ENCODE results near the gene PPP2R2C. TPM values are rescaled to one million over a fixed set of nuclear protein-coding genes. Genes with fewer than 3 reads are reported as not detected.

Gene PPP2R2C
- polyA plus RNA-seq, 1 donor from 2014 or later: 34.4 TPM

GRCh38 chr4:6403400-6403685 is 69.1 kb downstream of the PPP2R2C start:
- no peaks in the 10 kb centered on the region for H3K9me3 ChIP-seq (ENCODE audit: low read length)
- no peak overlapping the region for H3K4me3 ChIP-seq (ENCODE audit: low read length)
- H3K27me3 ChIP-seq (ENCODE audit: insufficient read depth, low read depth, low read length): no peaks in the 10 kb centered on the region
- H3K9me2 ChIP-seq (ENCODE audit: insufficient read depth, low read length): no peaks in the 10 kb centered on the region
- H2AFZ ChIP-seq (ENCODE audit: low read depth, low read length): no peak overlapping the region
- no peaks in the 10 kb centered on the region for H3F3A ChIP-seq (ENCODE audit: insufficient read depth, low read length, poor library complexity, severe bottlenecking)
- no peak overlapping the region for H3K4me2 ChIP-seq (ENCODE audit: low read length)
- no peak for TF ChIP-seq REST (IDR thresholded peaks at IDR 0.05; ENCODE audit: borderline replicate concordance)
- TF ChIP-seq RAD21 (conservative IDR thresholded peaks at IDR 0.05): no peak
- TF ChIP-seq TAF1 (IDR thresholded peaks at IDR 0.05; ENCODE audit: low read depth): no peak
- no peak for TF ChIP-seq POLR2AphosphoS5 (IDR thresholded peaks at IDR 0.05)
- no peak for TF ChIP-seq SMC3 (conservative IDR thresholded peaks at IDR 0.05; ENCODE audit: poor library complexity)
- no peak for TF ChIP-seq CTCF (IDR thresholded peaks at IDR 0.05; ENCODE audit: poor library complexity, severe bottlenecking)
- TF ChIP-seq MXI1 (conservative IDR thresholded peaks at IDR 0.05; ENCODE audit: poor library complexity, severe bottlenecking): no peak
- H3K79me2 ChIP-seq (replicated peaks; ENCODE audit: insufficient read depth, low read length): no peaks in the 10 kb centered on the region
- H3K36me3 ChIP-seq (ENCODE audit: insufficient read depth, low read length): no peaks in the 10 kb centered on the region
- H3K27ac ChIP-seq (ENCODE audit: low read length): no peak overlapping the region
- no peak overlapping the region for H3K9ac ChIP-seq (ENCODE audit: low read length)
- no peaks in the 10 kb centered on the region for H4K20me1 ChIP-seq (ENCODE audit: insufficient read depth)

GRCh38 chr4:6402566-6403399 is 69.6 kb downstream of the PPP2R2C start:
- Histone ChIP-seq H4K20me1 (ENCODE audit: insufficient read depth) (no peaks in the 10 kb centered on the region), H3K27me3 (ENCODE audit: insufficient read depth, low read depth, low read length) (no peaks in the 10 kb centered on the region), H3K27ac (ENCODE audit: low read length) (no peak overlapping the region), H3K9me2 (ENCODE audit: insufficient read depth, low read length) (no peaks in the 10 kb centered on the region), H3K9me3 (ENCODE audit: low read length) (no peaks in the 10 kb centered on the region), H3F3A (ENCODE audit: insufficient read depth, low read length, poor library complexity, severe bottlenecking) (no peaks in the 10 kb centered on the region), H3K4me3 (ENCODE audit: low read length) (no peak overlapping the region), H3K36me3 (ENCODE audit: insufficient read depth, low read length) (no peaks in the 10 kb centered on the region), H2AFZ (ENCODE audit: low read depth, low read length) (no peak overlapping the region), H3K9ac (ENCODE audit: low read length) (no peak overlapping the region), H3K79me2 (replicated peaks; ENCODE audit: insufficient read depth, low read length) (no peaks in the 10 kb centered on the region), H3K4me2 (ENCODE audit: low read length) (no peak overlapping the region)
- no peak for TF ChIP-seq CTCF (IDR thresholded peaks at IDR 0.05; ENCODE audit: poor library complexity, severe bottlenecking)
- no peak for TF ChIP-seq EP300 (conservative IDR thresholded peaks at IDR 0.05; ENCODE audit: poor library complexity, severe bottlenecking)
- no peak for TF ChIP-seq MXI1 (conservative IDR thresholded peaks at IDR 0.05; ENCODE audit: poor library complexity, severe bottlenecking)
- no peak for TF ChIP-seq POLR2AphosphoS5 (IDR thresholded peaks at IDR 0.05)
- TF ChIP-seq TAF1 (IDR thresholded peaks at IDR 0.05; ENCODE audit: low read depth): no peak
- no peak for TF ChIP-seq RAD21 (conservative IDR thresholded peaks at IDR 0.05)
- no peak for TF ChIP-seq EZH2 (IDR thresholded peaks at IDR 0.05; ENCODE audit: borderline replicate concordance, insufficient read depth, low read length, poor library complexity, severe bottlenecking)
- no peak for TF ChIP-seq REST (IDR thresholded peaks at IDR 0.05; ENCODE audit: borderline replicate concordance)
- TF ChIP-seq SMC3 (conservative IDR thresholded peaks at IDR 0.05; ENCODE audit: poor library complexity): no peak
